WI38 (cell line): Measurements from ENCODE around the gene SURF6.
"Not testable (repeated sequence)": the region's sequence is repeated elsewhere in the genome, so short reads cannot be mapped to it uniquely, and the experiment has no call there.

Experiments
- H3K4me3 ChIP-seq: 2 replicates; pipeline ENCODE4 v1.5.1; 2011; ENCODE audit warnings: low read depth, mild to moderate bottlenecking, control low read depth, low read length
- CTCF ChIP-seq: IDR thresholded peaks from 2 replicates; pipeline ENCODE4 v1.5.1; 2012; ENCODE audit warnings: low read depth, mild to moderate bottlenecking, control low read depth, low read length

The SURF6 gene

DNA sequence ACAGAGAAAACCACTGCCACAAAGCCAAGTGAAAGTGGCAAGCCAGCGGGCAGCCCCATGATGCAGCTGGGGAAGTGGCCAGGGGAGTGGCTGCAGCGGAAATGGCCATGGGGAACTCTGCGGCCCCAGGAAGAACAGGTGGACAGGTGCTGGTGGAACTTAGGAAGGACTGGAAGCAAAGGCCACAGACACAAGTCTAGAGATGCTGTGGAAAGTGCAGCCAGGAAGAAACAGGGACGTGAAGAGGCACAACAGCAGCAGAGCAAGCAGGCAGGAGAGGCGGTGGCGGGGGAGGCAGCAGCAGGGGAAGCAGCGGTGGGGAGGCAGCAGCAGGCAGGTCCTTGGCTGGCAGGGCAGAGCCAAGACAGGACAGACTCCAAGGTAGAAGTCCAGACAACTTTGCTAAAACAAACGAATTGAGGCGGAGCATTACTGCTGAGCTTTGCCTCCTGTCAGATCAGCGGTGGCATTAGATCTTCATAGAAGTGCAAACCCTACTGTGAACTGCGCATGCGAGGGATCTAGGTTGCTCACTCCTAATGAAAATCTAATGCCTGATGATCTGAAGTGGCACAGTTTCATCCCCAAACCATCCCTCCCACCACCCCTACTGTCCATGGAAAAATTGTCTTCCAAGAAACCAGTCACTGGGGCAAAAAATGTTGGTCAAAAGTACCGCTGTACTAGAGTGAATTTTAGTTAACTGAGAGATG is 11.8 kb downstream of the SURF6 start:
- H3K4me3 ChIP-seq = no peak overlapping the region
- TF ChIP-seq CTCF = no peak

- no peak for TF ChIP-seq CTCF
- no peak overlapping the region for H3K4me3 ChIP-seq
These were observed 12.8 kb downstream of the SURF6 start for GRCh38 chr9:133323211-133323610.

- no peak overlapping the region for H3K4me3 ChIP-seq
- TF ChIP-seq CTCF = no peak
These were observed 13.3 kb downstream of the SURF6 start for GRCh38 chr9:133322701-133323100.

DNA sequence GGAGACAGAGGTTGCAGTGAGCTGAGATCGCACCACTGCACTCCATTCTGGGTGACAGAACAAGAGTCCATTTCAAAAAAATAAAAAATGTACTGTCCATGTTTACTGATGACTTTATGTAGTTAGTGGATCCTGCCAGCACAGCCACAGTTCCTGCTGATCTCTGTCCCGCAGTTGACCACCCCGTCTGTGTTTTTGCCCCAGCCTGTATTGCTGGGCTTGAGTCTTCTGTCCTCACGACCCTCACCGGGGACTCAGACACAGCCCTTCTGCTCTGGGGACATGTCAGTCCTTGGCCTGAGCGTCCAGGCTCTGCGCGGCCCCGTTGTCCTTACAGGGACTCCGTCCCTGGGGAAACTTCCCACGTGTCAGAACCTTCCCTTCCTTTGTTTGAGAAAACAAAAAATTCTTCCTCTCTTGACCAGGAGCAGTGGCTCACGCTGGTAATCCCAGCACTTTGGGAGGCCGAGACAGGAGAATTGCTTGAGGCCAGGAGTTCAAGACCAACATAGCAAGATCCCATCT is 14.5 kb downstream of the SURF6 start:
- TF ChIP-seq CTCF = no peak
- H3K4me3 ChIP-seq = no peak overlapping the region

DNA sequence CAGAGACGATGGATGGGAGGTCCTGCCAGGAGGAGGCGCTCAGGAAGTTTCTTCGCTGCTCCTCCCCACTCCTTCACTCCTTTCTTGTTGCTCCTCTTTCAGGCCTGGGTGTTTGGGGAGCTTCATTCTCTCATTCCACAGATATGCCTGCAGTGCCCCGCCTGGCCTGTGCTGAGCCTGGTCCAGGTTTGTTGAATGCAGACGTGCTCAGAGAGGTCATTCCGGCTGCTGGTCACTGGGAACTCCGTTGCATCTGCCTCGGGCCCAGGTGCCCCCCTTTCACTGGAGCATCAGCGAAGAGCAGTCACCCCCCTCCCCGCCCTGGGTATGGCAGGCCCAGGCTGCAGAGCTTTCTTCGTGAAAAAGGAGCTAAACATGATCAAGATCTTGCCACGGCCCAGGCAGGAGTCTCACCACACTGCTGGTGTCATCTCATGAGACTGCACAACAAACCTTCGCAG is 15.5 kb downstream of the SURF6 start:
- no peak overlapping the region for H3K4me3 ChIP-seq
- TF ChIP-seq CTCF = no peak

DNA sequence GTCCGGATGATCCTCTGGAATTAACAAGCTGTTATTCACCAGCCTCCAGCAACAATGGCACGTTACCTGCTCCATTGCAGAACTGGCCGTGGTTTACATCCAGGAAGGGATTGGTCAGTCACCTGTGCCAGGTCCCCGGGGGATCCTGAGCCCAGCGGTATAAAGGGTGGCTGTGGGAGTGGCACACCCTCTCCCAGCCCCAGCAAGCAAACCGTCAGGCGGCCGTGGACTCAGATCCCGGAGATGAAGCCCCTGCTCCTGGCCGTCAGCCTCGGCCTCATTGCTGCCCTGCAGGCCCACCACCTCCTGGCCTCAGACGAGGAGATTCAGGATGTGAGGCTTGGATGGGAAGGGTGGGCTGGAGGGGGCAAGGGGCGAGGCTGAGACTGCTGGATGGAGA is 18.4 kb downstream of the SURF6 start:
- not testable (repeated sequence) for H3K4me3 ChIP-seq

- no peak for TF ChIP-seq CTCF
- H3K4me3 ChIP-seq = no peak overlapping the region
These were observed 20.0 kb downstream of the SURF6 start for GRCh38 chr9:133315997-133316396.

DNA sequence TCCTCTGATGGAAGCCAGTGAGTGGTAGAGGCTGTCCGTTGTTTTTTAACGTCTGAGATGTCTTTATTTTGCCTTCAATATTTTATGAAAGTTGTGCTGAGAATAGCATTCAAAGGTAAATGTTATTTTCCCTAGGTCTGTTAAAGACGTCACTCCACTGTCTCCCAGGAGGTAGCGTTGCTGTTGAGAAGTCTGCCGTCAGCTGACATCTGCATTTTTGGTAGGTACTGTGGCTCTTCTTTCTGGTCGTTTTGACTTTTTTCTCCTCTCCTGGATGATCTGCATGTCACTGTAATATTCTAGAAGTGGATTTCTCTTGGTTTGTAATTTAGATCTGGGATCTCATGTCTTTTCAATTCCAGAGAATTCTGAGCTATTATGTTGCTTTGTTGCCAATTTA is 26.4 kb downstream of the SURF6 start:
- no peak overlapping the region for H3K4me3 ChIP-seq
- no peak for TF ChIP-seq CTCF
